Measurements from ENCODE around the gene IL4R. TPM values are rescaled to one million over a fixed set of nuclear protein-coding genes. Genes with fewer than 3 reads are reported as not detected.

Gene IL4R
- total and polyA plus RNA-seq, 2 of the 13 experiments (the other 11 are each of a cell fraction or from before 2014, with no cell fraction given) = 15.9 to 49.6 TPM

- TF ChIP-seq ZNF574 (CRISPR knock-in tag; IDR thresholded peaks at IDR 0.05) = peak; percentile 38; the same call in 1 of the 2 replicates
- TF ChIP-seq ZBTB39 (CRISPR knock-in tag; IDR thresholded peaks at IDR 0.05) = no peak
- TF ChIP-seq, protein P1, sequence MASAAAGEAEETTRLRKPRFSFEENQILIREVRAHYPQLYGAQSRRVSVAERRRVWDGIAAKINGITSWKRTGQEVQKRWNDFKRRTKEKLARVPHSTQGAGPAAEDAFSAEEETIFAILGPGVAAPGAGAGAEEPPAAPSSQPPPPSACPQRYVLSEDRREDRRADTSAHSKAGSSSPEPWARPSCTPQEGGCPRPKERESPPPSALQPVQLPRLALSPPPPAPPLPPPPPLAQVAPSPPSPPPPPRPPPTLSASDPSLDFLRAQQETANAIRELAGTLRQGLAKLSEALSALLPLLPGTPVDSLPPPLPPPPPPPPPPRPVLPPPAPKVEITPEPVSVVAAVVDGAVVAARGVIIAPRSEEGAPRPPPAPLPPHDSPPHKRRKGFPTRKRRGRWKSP (CRISPR knock-in tag; IDR thresholded peaks at IDR 0.05) = no peak
- no peak for TF ChIP-seq CEBPB (IDR thresholded peaks at IDR 0.05; ENCODE audit: borderline replicate concordance, low read depth, low read length)
- TF ChIP-seq ZNF772 (CRISPR knock-in tag; IDR thresholded peaks at IDR 0.05) = no peak
- 0 out of 2 replicates have a peak, but pooled peaks have one; percentile 40 for TF ChIP-seq ZZZ3 (CRISPR knock-in tag; IDR thresholded peaks at IDR 0.05; ENCODE audit: borderline replicate concordance)
- TF ChIP-seq THAP11 (CRISPR knock-in tag; IDR thresholded peaks at IDR 0.05) = peak; percentile 40; the same call in 1 of the 2 replicates
- no peak for TF ChIP-seq PLSCR1 (CRISPR knock-in tag; IDR thresholded peaks at IDR 0.05; ENCODE audit: borderline replicate concordance)
- TF ChIP-seq SAFB2 (CRISPR knock-in tag; IDR thresholded peaks at IDR 0.05; ENCODE audit: borderline replicate concordance, low read depth) = no peak
- no peak for TF ChIP-seq ZNF121 (CRISPR knock-in tag; IDR thresholded peaks at IDR 0.05)
- TF ChIP-seq ATM (IDR thresholded peaks at IDR 0.05; ENCODE audit: borderline replicate concordance) = no peak
- peak; percentile 21; the same call in 1 of the 2 replicates for TF ChIP-seq ZNF264 (CRISPR knock-in tag; IDR thresholded peaks at IDR 0.05)
- TF ChIP-seq PHF5A (CRISPR knock-in tag; IDR thresholded peaks at IDR 0.05; ENCODE audit: low read depth, unreplicated experiment) = no peak
- no peak for TF ChIP-seq MEF2D (CRISPR knock-in tag; IDR thresholded peaks at IDR 0.05)
These were observed 53.9 kb downstream of the IL4R start (continued) for GRCh38 chr16:27367461-27368357.

All from HepG2 (cell line).